HS-5 (cell line): Measurements from ENCODE around the gene MYH14.

ENCODE experiments used
- DNase-seq: peaks from one replicate; pipeline ENCODE4 v3.0.0-alpha.2; 2012; ENCODE audit warnings: low read depth

MYH14 gene

GRCh38 chr19:50195224-50195623, 8.2 kb upstream of the MYH14 start:
- DNase-seq, result no peak

DNA sequence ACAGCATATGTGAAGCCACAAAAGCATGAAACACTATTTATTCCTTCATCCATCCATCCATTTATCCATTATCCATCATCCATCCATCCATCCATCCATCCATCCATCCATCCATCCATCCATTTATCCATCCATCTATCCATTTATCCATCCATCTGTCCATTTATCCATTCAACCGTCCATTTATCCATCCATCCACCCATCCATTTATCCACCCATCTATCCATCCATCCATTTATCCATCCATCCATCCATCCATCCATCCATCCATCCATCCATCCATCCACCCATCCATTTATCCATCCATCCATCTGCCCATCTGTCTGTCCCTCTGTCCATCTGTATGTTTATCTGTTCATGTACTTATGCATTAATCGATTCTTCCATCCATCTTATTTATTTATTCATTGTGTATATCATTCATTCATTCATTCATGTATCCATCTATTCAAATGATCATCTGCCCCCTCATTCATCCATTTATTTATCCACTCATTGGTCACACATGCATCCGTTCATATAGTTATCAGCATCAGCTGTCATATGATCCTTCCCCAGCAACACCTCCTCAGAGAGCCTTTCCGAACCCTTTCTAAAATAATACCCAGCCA, 7.0 kb upstream of the MYH14 start:
- DNase-seq, result no peak

DNA sequence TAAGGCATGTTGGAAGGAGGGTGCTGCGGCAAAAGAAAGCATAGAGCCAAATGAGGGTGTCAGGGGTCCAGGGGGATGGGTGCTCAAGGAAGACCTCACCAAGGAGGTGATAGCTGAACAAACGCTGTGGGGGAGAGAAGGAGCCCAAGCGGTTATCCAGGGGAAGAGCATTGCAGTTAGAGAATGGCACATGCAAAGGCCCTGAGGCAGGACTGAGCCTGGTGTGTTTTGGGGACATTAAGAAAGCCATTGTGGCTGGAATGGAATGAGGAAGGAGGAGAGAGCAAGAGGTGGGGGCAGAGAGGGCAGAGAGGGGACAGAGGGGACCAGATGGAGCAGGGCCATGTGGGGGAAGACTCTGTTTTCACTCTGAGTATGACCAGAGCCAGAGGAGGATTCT, 6.1 kb upstream of the MYH14 start:
- DNase-seq, result no peak

DNA sequence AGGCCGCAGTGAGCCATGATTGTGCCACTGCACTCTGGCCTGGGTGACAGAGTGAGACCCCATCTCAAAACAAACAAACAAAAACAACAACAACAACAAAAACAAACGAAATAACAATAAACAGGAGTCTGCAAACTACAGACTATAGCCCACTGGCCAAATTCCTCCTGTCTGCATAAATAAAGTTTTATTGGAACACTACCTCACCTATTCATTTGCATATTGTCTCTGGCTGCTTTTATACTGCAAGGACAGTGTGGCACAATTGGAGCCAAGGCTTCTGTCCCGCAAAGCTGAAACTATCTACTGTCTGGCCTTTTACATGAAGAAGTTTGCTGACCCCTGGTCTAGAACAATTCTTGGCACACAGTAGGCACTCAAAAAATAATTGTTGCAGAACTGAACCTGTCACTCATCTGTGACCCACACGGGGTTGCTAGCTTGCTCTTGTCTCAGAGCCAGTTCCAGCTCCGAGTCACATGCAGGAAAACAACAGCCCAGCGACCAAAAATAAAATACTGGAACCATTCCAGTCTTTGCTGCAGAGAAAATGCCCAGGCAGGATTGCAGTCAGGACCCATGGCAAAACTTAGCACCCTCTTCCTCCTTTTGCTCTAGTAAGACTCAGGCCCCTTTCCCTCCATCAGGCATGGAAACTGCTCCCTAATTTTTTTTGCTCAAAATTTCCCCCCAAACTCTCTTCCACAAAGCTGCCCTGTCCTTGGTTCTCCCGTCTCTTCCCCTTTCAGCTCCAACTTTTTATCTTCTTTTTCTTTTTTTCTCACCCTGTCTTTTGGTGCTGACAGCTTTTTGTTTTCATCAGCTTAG, 4.8 kb upstream of the MYH14 start:
- DNase-seq, result no peak

DNA sequence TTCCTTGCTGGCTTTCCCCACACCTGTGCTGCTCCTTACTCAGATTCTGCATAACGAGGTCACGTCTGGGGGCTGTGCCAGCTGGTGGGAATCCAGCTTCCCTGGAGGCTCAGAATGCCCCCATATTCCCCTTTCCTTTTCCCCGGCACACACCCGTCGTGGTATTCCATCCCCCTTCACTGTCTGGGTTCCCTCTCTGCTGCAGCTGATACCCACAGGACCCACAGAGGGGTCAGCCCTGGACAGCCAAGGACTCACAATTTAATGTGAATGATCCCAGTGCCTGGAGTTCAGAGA, 4.2 kb upstream of the MYH14 start:
- no peak for DNase-seq

DNA sequence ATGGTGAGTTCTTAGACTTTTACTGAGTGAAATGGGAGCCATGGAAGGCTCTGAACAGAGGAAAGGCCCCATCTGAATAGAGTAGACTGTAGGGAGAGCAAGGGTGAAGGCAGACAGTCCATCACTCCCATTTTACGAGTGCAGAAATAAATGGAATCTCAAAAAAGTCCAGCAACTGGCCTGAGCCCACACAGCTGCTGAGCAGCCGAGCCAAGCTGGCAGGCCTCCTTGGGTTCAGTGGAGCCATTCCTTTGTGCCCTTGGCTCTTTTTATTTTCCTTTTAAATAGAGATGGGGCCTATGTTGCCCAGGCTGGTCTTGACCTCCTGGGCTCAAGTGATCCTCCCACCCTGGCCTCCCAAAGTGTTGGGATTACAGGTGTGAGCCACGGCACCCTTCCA, 1.0 kb upstream of the MYH14 start:
- no peak for DNase-seq

GRCh38 chr19:50202962-50203280, 501 bp upstream of the MYH14 start:
- no peak for DNase-seq

- DNase-seq, result no peak
These were observed 633 bp downstream of the MYH14 start for GRCh38 chr19:50204081-50204428.

GRCh38 chr19:50204811-50205675, 1.6 kb downstream of the MYH14 start:
- DNase-seq, result no peak

DNA sequence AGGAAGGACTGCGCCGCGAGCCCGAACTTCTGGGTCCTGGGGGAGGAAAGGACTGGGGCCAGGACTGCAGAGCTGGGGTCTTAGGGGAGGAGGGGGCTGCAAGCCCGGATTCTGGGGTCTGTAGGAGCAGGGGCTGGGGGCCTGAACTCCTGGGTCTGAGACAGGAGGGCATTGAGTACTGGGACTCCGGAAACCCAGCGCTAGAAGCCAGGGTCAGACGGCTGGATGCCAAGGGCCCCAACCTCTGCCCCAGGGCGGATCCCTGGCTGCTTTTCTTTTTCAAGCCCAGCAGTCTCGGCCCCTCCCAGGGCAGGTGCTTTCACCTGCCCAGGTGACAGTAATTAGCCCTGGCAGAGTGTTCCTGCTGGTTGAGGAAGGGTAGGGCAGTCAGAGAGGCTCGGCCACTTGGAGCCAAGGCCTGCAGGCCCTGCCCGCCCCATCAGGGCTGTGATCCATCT, 2.3 kb downstream of the MYH14 start:
- DNase-seq, result no peak

DNA sequence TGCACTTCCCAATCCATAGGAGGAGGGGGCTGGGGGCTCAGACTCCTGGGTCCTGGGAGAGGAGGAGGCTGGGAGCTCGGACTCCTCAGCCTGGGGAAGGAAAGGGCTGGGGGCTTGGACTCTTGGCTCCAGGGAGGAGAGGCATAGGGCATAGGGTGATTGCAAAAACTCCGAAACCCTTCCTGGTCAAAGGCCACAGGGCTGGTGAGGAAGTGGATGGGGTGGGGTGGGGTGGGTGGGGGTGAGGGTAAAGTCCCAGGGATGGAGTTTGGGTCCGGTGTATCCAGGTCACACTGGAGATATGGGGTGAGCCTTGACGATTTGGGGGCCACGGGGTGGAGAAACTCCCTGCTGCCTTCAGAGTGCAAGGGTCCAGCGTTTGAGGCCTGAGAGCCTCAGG, 2.8 kb downstream of the MYH14 start:
- DNase-seq, result no peak

DNA sequence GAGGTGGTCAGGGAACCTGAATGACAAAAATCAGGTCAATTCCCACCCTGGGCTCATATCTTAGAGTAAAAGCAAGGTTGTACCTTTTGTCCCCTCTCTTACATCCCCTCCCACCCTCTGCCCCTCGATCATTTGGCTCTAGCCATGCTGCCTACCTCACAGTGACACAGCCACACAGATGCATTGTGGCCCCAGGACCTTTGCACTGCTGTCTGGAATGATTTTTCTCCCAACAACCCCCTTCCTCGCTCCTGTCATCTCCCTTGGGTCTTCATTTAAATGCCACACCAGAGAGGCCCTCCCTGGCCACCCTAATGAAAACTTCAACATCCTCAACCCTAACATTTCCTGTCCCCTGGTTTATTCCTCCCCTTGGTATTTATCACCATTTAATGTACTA, 4.3 kb downstream of the MYH14 start:
- DNase-seq, result no peak

DNA sequence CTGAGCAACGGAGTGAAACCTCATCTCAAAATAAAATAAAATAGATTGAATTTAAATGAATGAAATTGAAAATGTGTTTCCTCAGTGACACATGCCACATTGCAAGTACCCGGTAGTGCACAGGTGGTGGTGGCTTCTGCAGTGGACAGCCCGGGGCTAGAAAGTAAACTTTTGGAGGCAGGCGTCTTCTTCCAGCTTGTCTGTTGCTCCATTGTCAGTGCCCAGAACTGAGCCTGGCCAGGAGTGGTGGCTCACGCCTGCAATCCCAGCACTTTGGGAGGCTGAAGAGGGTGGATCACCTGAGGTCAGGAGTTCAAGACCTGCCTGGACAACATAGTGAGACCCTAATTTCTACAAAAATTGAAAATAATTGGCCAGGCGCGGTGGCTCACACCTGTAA, 5.7 kb downstream of the MYH14 start:
- no peak for DNase-seq

DNA sequence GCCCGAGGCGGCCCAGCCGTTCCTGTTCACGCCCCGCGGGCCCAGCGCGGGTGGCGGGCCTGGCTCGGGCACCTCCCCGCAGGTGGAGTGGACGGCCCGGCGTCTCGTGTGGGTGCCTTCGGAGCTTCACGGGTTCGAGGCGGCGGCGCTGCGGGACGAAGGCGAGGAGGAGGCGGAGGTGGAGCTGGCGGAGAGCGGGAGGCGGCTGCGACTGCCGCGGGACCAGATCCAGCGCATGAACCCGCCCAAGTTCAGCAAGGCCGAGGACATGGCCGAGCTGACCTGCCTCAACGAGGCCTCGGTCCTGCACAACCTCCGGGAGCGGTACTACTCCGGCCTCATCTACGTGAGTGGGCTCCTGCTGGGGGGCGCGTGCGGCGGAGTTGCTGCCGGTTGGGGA, 7.0 kb downstream of the MYH14 start:
- DNase-seq, result no peak

- DNase-seq, result no peak
These were observed 10.5 kb downstream of the MYH14 start for GRCh38 chr19:50213925-50214324.

DNA sequence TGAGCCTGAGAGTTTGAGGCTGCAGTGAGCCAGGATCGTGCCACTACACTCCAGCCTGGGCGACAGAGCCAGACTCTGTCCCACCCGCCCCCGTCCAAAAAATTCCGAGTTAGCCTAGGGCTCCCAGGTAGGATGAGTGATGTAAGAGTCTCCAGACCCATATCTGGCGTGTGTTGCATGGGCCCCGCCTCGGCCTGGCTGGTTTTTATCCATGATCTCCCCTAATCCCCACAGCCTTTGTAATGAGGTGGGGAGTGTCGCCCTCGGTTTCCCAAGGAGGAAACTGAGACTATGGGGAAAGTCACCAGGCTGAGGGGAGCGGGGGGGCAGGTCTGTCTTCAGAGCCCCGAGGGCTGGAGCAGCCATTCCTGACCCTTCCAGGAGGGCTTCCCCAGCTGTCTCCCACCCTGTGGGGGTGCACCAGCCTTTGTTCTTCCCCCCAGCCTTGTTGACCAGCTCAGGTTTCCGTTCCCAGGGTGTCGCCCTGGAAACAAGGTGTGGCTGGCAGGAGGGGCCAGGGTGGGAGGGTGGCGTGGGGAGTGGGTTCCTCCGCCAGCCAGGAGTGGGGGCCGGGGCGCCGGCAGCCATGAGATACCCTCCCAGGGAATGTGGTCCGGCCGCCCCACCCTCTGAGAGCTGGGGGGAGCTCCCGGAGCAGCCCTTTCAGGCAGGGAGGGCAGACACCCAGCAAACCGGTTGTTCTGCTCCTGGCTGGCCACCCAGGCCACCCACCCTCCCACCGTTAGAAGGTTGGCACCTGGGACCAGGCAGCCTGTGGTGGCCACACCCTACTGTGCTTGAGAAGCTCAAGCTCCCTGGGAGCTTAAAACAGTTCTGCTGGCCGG, 11.5 kb downstream of the MYH14 start:
- DNase-seq, result no peak

GRCh38 chr19:50215820-50216219, 12.4 kb downstream of the MYH14 start:
- no peak for DNase-seq

GRCh38 chr19:50221087-50221486, 17.7 kb downstream of the MYH14 start:
- no peak for DNase-seq

- DNase-seq, result no peak
These were observed 19.4 kb downstream of the MYH14 start for GRCh38 chr19:50222691-50223438.

GRCh38 chr19:50223439-50223716, 20.0 kb downstream of the MYH14 start:
- no peak for DNase-seq

DNA sequence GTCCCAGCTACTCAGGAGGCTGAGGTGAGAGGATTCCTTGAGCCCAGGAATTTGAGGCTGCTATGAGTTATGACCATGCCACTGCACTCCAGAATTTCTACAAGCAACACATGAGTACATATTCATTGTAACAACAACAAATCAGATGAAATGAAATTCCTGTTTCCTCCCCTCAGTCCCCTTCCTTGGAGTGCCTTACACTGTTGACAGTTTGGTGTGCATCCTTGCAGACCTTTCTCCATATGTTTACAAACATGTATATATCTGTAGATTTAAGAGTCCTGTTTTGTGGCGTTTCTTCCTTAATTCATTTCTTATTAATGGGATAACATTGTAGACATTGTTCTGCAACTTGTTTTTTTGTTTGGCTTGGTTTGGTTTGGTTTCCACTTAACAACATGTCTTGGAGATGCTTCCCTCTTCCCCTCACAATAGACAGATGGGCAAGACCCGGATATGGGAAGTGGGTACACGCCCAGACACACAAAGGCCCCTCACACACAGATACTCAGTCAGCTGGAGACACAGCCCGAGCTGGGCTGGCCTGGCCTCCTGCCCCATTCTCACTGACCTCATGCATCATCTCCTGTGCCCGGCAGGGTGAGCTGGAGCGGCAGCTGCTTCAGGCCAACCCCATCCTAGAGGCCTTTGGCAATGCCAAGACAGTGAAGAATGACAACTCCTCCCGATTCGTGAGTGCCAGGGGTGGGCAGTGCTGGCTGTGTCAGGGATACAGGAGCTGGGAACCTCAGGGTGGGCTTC, 21.7 kb downstream of the MYH14 start:
- no peak for DNase-seq
